ACHN (cell line): Measurements from ENCODE around the gene FADD.

Experiments
- DNase-seq: peaks from one replicate; pipeline ENCODE4 v3.0.0-alpha.2; 2015
- in situ Hi-C: cut with HindIII; loops from 2 replicates; pipeline ENCODE4 v1.10.0; 2017; ENCODE audit warnings: low sequenced_read_pairs, low pct_ligation_motif_present, low pct_unique_long_range_greater_than_20kb

The FADD gene, protein sequence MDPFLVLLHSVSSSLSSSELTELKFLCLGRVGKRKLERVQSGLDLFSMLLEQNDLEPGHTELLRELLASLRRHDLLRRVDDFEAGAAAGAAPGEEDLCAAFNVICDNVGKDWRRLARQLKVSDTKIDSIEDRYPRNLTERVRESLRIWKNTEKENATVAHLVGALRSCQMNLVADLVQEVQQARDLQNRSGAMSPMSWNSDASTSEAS

GRCh38 chr11:70202920-70203750, at the start of gene FADD:
TSS of gene FADD (plus strand) at chr11:70203296. CDS start at chr11:70203460, 164 bp downstream.
- in situ Hi-C loops, result no loop called here
- peak; percentile 94 for DNase-seq

GRCh38 chr11:70155386-70155785, 47.7 kb upstream of the FADD start:
- in situ Hi-C loops, result no loop called here
- DNase-seq, result no peak

DNA sequence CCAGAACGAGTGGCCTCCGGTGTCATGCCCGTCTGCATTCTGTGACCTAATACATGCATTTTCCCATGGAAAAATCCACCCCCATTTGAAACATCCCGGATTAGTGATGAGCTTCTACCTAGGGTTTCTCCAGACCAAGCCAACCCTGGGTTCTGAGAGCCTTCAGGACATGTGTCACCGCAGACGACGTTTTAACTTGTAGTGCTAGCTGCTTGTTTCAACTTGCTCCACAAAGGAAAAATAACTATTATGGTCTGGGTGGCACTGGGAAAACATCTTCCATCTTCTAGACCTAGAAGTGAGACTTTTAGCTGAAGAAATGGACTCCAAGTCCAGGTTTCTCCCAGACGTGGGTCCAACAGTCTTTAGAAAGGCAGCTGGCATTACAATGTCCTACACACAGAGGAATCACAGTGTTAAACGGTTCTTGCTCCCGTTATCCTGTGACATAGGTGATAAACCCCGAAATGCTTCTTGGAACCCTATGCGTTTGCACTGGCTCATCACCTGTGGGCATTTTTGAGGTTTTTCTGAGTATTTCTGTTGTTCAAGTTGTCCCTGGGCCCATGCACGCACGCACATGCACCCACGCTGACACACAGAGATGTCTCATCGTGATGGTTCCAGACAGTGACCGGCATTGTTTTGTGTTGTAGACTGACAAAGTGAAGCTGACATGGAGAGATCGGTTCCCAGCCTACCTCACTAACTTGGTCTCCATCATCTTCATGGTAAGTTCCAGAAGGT, 46.6 kb upstream of the FADD start:
- in situ Hi-C loops, result no loop called here
- DNase-seq, result no peak

- DNase-seq, result no peak
- in situ Hi-C loops, result no loop called here
Measured at GRCh38 chr11:70158201-70158600, 44.9 kb upstream of the FADD start.

- in situ Hi-C loops, result no loop called here
- no peak for DNase-seq
Measured at GRCh38 chr11:70158757-70159389, 44.2 kb upstream of the FADD start.

DNA sequence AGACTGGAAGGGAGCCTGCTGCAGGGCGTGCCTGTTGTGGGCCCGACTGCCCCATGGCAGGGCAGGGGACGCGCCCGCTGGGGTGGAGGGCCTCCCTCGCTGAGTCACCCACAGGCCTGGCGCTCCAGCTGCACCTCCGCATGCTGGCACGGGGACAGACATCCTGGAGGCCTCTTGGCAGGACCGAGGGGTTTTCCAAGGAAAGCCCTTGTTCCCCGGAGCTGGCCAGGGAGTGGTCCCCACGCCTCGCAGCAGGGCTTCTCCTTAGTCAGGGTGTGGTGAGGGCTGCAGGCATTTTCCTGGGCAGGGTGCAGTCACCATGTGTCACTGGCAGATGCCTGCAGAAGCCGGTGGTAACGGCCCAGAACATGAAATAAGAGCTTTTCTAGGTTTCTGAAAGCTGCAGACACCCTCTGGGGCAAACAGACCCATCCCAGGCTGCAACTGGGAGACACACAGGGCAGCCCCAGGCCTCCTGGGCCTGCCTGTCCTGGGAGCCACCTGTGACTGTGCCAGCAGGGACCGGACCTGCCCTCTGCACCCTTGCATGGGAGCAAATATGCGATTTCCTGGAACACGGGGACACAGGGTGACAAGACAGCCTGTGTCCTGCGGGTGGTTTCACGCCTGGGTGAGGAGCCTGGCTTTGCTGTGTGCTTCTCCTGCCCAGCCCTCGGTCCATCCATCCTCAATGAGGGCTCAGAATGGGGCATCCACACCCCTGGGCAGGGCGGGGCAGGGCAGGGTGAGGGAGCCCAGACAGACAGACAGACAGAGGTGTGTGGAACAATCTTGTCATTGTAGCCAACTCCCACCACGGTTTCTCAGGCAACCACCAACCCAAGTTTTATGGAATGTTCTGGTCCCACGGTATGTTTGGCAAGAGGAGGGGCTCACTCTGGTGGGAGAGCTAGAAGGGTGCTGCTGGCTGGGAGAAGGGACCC, 43.2 kb upstream of the FADD start:
- in situ Hi-C loops, result no loop called here

GRCh38 chr11:70161043-70161625, 42.0 kb upstream of the FADD start:
- DNase-seq, result no peak
- in situ Hi-C loops, result no loop called here

More for the DNA sequence above, 43.2 kb upstream of the FADD start:
- DNase-seq, result peak; percentile 22

GRCh38 chr11:70164705-70165104, 38.4 kb upstream of the FADD start:
- in situ Hi-C loops, result no loop called here
- DNase-seq, result no peak

DNA sequence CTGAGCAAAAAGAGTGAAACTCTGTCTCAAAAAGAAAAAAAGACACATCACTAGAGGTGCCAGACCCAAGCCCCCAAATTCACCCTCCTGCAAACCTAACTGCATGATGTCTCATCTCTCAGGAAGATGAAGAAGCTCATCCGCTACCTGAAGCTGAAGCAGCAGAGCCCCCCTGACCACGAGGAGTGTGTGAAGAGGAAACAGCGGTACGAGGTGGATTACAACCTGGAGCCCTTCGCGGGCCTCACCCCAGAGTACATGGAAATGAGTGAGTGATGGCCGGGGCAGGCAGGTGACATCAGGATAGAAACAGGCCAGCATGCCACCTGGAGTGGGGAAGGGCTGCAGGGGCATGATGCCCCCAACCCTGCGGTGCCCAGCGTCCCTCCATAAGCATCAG, 36.0 kb upstream of the FADD start:
- in situ Hi-C loops, result no loop called here
- DNase-seq, result no peak

- DNase-seq, result no peak
- in situ Hi-C loops, result no loop called here
Measured at GRCh38 chr11:70167723-70168404, 35.2 kb upstream of the FADD start.

DNA sequence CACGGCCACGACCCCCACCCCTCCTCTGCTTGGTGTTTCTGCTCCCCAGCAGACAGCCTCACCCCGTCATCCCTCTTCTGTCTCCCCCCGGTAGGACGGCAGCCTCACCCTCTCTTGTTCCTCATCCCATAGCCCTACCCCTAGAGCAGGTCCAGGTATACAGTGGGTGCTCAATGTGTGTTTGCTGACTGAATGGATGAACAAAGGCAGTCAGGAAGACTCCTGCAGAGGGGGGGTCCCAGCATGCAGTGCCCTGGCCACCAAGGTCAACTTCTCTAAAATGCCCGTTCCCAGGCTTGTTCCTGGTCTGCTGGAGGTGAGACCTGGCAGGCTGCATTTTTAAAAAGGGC, 34.7 kb upstream of the FADD start:
- DNase-seq, result no peak
- in situ Hi-C loops, result no loop called here

DNA sequence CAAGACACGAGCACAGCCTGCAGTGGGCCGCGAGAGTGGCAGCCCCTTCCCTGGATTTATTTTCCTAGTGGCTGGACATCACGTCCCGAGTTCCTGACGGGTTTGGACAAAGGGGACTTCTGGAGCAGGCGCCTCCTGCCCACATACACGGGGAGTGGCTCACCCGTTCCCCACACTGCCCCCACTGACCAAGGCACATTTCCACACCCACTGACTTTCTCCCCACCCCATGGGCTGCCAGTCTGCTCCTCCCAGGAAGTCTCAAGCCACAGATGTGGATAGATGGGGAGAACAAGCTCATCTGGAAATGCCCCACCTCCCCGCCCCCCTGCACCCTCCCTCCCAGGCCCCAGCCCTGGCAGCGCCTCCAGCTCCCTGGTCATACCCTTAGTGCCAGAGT, 34.0 kb upstream of the FADD start:
- in situ Hi-C loops, result no loop called here
- DNase-seq, result no peak

- no peak for DNase-seq
- in situ Hi-C loops, result no loop called here
Measured at GRCh38 chr11:70169632-70170031, 33.5 kb upstream of the FADD start.

DNA sequence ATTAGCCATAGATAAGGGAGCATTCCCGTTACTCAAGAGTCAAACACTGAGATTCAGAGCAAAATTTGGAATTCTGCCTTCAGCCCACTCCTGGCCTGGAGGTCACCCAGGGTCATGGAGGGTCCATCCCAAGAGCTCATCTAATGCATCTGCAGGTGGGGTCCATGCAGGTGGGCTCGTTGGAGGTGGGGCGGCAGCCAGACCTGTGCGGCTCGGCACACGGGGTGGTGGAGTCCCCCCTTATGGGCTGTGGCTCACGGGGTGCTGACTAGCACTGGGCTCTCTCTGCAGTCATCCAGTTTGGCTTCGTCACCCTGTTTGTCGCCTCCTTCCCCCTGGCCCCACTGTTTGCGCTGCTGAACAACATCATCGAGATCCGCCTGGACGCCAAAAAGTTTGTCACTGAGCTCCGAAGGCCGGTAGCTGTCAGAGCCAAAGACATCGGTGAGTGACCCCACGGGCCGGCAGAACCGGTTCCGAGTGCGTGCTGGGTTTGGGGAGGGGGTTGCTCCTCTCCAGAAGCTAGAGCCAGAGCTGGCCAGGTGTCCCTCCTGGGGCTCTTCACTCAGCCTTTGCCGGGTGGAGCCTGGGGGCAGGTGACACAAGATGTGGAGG, 32.4 kb upstream of the FADD start:
- in situ Hi-C loops, result no loop called here

GRCh38 chr11:70173018-70173417, 30.1 kb upstream of the FADD start:
- in situ Hi-C loops, result no loop called here

More for the DNA sequence above, 32.4 kb upstream of the FADD start:
- DNase-seq, result no peak

GRCh38 chr11:70174547-70175235, 28.4 kb upstream of the FADD start:
- in situ Hi-C loops, result no loop called here
- no peak for DNase-seq

More at GRCh38 chr11:70173018-70173417, 30.1 kb upstream of the FADD start:
- no peak for DNase-seq
